PC-3 (cell line): ENCODE results near the gene CRIM1.

Source experiments
- EZH2 ChIP-seq: fragments of 300-600 bp; sonication (generic); IDR thresholded peaks from one replicate; pipeline ENCODE4 v1.6.1; 2017; ENCODE audit warnings: antibody characterized with exemption, mild to moderate bottlenecking, low read length; ENCODE audit not compliant: unreplicated experiment
- EZH2phosphoT487 ChIP-seq: fragments of 300-600 bp; sonication (generic); IDR thresholded peaks from 2 replicates; pipeline ENCODE4 v1.6.1; 2018; ENCODE audit warnings: mild to moderate bottlenecking, antibody characterized with exemption, low read length, borderline replicate concordance
- TF ChIP-seq, protein P1 (sequence below): fragments of 300-600 bp; sonication (generic); conservative IDR thresholded peaks from 2 replicates; pipeline ENCODE4 v1.5.1; 2017; ENCODE audit warnings: antibody characterized with exemption, low read depth, mild to moderate bottlenecking, low read length

DNA sequence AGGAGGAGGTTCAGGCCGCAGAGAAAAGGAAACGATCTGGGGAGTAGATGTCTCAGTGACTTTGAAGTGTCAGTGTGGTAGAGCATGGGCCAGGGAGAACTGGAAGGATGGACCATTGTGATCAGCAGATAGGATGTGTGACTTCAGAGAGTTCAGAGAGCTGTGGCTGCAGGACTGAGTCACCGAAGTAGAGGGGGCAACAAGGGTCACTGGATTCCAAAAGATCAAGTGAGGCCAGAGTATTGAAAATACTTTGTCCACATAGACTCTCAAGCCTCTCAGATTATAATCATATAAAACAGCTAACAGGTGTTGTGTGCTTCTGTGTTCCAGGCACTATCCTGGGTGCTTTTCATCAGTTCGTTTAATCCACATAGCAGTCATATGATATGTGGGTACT is 99.4 kb downstream of the CRIM1 start:
- TF ChIP-seq EZH2 = no peak
- TF ChIP-seq, protein P1, sequence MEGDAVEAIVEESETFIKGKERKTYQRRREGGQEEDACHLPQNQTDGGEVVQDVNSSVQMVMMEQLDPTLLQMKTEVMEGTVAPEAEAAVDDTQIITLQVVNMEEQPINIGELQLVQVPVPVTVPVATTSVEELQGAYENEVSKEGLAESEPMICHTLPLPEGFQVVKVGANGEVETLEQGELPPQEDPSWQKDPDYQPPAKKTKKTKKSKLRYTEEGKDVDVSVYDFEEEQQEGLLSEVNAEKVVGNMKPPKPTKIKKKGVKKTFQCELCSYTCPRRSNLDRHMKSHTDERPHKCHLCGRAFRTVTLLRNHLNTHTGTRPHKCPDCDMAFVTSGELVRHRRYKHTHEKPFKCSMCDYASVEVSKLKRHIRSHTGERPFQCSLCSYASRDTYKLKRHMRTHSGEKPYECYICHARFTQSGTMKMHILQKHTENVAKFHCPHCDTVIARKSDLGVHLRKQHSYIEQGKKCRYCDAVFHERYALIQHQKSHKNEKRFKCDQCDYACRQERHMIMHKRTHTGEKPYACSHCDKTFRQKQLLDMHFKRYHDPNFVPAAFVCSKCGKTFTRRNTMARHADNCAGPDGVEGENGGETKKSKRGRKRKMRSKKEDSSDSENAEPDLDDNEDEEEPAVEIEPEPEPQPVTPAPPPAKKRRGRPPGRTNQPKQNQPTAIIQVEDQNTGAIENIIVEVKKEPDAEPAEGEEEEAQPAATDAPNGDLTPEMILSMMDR = no peak
- no peak for TF ChIP-seq EZH2phosphoT487
